Dedifferentiated amniotic fluid mesenchymal stem cell (primary cell): ENCODE data around the gene FAM200C.

Experiments used
- DNase-seq: peaks from one replicate; pipeline ENCODE4 v3.0.0-alpha.2; 2016; ENCODE audit errors: extremely low spot score

FAM200C gene

GRCh38 chr5:160419458-160420330 lies 19.8 kb upstream of the FAM200C start:
- no peak for DNase-seq

- DNase-seq: peak; percentile 98
These were observed 19.0 kb upstream of the FAM200C start, which contains the start of gene SLU7 for GRCh38 chr5:160418561-160419457. TSS of gene SLU7 (minus strand) at chr5:160419081. CDS start at chr5:160415294, 3,787 bp downstream.

DNA sequence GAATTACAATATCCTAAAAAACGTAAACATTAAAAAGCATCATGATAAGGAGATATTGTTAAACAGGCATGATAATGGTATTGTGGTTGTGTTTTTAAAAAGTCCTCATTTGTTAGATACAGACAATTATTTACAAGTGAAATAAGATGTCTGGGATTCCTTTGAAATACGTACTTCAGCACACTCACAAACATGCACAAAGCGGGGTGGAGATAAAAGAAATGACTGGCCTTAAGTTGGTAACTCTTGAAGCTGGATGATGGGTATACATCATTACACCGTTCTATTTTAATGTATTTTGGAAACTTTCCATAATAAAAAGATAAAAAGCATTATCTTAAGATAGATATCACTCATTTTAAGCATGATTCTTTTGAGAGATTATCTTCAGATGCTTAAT lies 1.0 kb downstream of the FAM200C start:
- no peak for DNase-seq

DNA sequence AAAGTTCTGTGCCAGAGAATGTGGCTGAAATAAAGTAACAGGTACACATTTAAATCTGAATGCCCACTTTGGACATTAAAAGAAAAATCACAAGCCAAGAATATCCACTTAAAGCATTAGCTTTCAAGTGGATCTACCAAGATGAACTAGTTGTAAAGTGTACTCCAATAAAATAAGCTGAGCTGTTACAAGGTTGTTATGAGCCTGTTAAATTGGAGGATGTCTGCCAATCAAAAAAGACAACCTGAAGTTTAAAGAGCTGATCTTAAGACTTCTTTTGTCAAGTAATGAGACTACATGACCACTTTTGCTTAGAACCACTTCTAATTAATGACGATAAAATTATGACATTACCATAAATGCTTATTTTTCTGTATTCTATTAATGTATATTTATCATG lies 2.4 kb downstream of the FAM200C start:
- no peak for DNase-seq

GRCh38 chr5:160395111-160395510 lies 4.7 kb downstream of the FAM200C start:
- no peak for DNase-seq

GRCh38 chr5:160390787-160391696 lies 8.8 kb downstream of the FAM200C start:
- DNase-seq: peak; percentile 44

GRCh38 chr5:160387445-160387844 lies 12.4 kb downstream of the FAM200C start:
- DNase-seq: no peak

- DNase-seq: no peak
These were observed 14.4 kb downstream of the FAM200C start for GRCh38 chr5:160385496-160385895.

GRCh38 chr5:160384681-160385080 lies 15.2 kb downstream of the FAM200C start:
- no peak for DNase-seq

GRCh38 chr5:160382346-160382745 lies 17.5 kb downstream of the FAM200C start:
- no peak for DNase-seq

- DNase-seq: no peak
These were observed 19.8 kb downstream of the FAM200C start for GRCh38 chr5:160380041-160380440.

DNA sequence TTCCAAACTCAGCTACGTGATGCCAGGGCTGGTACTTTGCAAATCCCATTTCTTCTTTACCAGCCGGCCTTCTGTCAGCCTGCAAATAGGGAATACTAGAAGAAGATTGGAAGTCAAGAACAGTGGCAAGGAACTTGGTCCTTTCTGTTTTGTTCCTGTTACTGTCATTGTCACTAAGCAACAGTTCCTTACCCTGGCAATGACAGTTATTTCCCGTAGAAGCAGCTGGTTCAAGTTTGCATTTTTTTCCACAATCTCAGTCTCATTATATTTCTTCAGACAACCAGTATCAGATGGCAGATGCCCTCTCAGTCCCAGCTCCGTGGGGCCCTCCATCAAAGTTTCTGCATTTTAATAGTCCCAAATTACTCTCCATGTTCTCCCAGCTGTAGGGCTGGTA lies 20.3 kb downstream of the FAM200C start:
- DNase-seq: no peak

DNA sequence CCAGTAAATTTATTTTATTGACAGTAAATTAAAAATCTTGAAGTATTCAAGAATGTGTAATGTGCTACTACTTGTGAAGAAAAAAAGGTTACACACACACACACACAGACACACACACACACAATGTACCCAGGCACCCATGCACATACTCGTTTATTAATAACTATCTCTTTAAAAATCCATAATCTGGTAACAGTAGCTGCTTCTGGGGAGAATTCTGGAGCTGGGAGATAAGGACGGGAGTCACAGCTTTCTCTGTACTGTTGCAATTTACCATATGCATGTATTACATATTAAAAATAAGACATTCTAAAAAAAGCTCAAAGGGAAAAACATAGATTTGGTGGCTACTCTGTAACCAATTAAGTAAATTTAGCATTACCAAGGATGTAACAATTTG lies 21.5 kb downstream of the FAM200C start:
- DNase-seq: no peak

- DNase-seq: no peak
These were observed 22.2 kb downstream of the FAM200C start for GRCh38 chr5:160377651-160378050.

DNA sequence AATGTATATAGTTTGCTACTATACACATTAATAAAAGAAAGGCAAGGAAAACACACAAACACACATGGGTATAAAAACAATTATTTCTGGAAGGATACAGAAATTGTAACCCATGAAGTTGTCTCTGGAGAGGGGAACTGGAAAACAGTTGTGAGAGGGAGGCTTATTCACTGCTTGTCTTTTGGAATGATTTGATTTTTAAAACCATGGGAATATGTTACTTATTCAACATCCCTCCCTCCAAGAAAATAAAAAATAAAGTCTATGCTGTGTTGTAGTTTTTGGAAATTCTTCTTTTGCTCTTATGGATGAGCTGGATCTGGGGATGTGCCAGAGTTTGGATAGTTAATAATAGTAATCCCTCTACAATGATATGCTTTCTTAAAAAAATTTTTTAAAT lies 23.4 kb downstream of the FAM200C start:
- no peak for DNase-seq

DNA sequence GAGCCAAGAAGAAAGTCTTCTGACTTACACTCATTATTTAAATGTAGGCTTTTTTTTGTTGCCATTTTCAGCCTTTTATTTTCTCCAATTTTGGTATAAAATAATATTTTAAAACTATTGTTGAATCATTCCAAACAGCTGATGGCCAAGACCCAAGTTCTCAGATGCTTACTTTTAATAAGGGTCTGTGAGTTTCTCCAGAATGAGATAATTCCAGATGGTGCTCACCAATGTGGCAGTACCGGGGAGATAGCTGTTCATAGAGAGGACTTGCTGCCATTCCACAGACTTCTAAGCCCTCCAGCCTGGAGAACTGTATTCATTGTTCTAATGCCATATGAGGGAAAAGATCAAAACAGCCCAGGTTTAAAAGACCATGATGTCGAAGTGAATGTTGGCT lies 24.2 kb downstream of the FAM200C start:
- DNase-seq: no peak

- DNase-seq: peak; percentile 51
These were observed 24.7 kb downstream of the FAM200C start for GRCh38 chr5:160375166-160375565.

GRCh38 chr5:160371294-160371693 lies 28.6 kb downstream of the FAM200C start:
- no peak for DNase-seq

- DNase-seq: no peak
These were observed 29.2 kb downstream of the FAM200C start for GRCh38 chr5:160370713-160371034.

DNA sequence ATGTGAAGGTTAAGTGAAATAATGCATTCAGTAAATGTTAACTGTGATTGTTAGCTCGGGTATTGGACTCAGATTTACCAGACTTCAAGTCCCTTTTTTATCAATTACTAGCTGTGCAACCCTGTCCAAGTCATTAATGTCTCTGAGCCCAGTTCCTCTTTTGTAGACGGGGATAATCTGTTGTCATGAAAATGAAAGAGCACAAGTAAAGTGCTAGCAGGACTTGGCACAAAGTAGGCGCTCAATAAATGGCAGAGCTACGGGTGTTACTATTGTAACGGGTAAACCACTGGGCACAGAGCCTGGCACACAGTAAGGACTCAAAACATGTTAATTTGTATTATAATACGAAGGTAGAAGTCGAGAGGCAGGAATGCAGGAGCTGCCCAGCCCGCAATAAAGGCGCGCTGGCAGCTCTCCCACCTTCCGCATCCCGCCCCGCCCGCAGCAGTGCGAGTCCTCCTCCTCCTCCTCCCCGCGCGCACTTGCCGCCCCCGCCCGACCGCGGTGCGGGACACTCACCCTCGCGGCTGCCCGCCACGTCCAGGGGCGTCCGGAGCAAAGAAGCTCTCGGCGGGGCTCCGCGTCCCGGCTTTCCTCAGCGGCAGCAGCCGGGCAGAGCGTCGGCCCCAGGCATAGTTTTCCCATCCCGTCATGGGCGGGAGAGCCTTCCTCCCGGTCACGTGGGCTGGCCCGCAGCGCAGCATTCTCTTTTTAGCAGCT lies 29.7 kb downstream of the FAM200C start, which contains the start of gene C1QTNF2:
TSS of gene C1QTNF2 (minus strand) at position 637 of the 723 bp plus-strand sequence. CDS start 15,615 bp downstream, outside the sequence.
- DNase-seq: peak; percentile 66

- no peak for DNase-seq
These were observed 32.0 kb downstream of the FAM200C start for GRCh38 chr5:160367885-160368284.
